Endometrial microvascular endothelial cells (primary cell): Measurements from ENCODE around the gene AGPAT1. TPM values are rescaled to one million over a fixed set of nuclear protein-coding genes. Genes with fewer than 3 reads are reported as not detected.

Experiments used
- in situ Hi-C: cut with HindIII; loops from 2 replicates; pipeline ENCODE4 v1.10.0; 2017; ENCODE audit warnings: low sequenced_read_pairs, low pct_unique_long_range_greater_than_20kb; ENCODE audit errors: inconsistent ontology term
- total RNA-seq: library from RNA; depleted of rRNA; stranded (reverse); fragments of >200 nt; gene quantifications from one replicate; pipeline ENCODE4 v1.2.3, GENCODE V29; 2015; ENCODE audit errors: inconsistent ontology term

The AGPAT1 gene
- total RNA-seq, 1 donor from 2014 or later, result 37.0 TPM

DNA sequence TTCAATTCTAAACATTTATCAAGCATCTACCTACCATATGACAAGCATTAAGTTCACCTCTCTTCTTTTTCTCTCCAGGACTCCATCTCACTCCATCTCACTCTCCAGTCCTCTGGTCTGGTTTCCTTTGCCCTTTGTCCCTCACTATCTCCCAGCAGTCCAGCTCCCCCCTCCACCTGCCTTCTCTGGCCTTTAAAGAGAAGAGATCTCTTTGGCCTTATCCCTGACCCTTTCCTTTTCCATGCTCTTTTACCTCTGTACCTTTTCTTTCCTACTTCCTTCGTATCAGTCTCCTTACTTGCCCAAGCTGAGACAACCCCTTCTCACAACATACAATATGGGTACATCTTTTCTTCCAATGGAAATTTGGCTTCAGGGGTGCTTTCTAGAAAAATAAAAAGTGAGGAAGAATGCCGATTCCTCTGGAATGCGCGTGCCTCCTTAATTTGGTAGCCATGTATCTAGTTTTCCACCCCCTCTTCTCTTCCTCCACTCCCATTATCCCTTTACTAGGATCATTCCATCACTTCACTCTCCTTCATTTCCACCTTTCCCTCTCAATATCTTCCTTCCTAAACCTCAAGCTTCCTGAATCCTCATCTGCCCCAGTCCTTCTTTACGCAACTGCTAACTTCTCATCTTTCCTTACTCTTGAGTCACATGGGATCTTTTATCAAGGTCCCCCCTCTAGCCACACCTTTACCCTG is 745 bp upstream of the AGPAT1 start:
- in situ Hi-C loops, result no loop called here

GRCh38 chr6:32175322-32175710 is 568 bp downstream of the AGPAT1 start:
- in situ Hi-C loops, result no loop called here

DNA sequence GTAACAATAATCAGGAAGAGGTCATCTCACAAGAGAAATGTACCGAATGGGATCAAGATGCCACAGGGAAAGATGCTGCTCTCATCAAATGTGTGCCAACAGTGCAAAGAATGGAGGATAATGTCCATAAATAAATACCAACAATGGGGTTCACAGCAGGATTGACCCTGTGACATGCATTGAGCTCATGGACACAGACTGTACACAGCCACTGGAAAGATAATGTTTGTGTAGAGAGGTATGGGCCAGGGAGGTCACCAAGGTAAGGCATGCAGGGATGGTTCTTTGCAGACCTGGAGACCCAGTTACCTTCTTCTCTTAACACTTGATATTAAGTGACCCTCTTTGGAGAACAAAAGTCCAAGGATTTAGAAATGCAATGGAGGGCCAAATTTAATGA is 1.5 kb downstream of the AGPAT1 start:
- in situ Hi-C loops, result no loop called here

GRCh38 chr6:32173051-32173727 is 2.7 kb downstream of the AGPAT1 start:
- in situ Hi-C loops, result no loop called here

- in situ Hi-C loops, result no loop called here
Measured at GRCh38 chr6:32171234-32171633, 4.7 kb downstream of the AGPAT1 start.

- in situ Hi-C loops, result no loop called here
Measured at GRCh38 chr6:32170294-32170693, 5.6 kb downstream of the AGPAT1 start.

DNA sequence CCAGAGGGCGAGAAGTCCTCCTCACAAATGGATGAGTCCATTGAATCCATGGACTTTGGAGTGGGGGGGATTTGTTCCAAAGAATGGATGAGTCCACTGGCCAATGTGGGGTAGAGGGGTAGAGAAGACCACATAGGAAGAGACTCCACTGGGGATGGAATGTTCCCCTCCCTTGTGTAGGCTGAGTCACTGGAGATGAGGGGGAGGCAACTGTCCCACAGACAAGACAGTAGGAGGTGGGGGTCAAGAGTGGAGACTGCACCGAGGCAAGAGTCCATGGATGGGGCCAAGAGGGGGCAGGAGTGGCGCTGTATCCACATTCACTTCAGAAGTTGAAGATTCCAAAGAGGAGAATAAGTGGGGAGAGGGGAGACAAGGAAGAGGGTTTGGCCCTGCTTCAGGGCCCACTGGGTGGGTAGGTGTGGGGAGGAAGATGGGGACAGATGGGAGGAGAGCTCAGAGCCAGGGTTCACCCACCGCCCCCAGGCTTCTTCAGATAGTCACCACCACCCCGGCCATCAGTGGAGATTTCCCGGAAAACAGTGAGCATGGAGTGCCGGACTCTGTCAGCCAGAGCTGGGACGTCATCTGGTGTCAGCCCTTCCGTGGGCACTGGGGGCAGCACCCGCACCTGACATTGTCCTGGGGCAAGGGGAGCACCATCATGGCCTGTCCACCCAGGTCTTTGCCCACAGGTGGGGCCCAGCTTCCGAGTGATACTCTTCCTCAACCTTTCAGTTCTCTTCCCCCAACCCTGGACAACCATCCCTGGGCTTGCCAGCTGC is 6.9 kb downstream of the AGPAT1 start:
- in situ Hi-C loops, result no loop called here

DNA sequence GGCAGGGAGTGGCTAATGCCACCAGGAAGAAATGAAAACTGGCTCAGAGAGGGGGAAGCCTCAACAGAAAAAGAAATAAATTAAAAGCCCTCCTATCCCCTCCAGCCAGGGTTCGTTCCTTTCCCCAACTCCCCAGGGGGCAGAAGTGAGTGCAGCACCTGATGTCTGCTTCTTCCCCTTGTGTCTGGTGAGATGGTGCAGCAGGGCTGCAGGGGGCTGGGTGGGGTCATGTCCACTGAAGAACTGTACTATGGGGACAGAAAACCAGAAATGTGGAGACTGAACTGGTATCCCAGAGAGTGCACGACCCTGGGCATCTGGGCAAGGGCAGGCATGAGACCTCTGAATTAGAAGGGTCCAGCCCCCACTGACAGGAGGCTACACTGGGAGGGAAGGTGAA is 7.5 kb downstream of the AGPAT1 start:
- in situ Hi-C loops, result no loop called here

- in situ Hi-C loops, result no loop called here
Measured at GRCh38 chr6:32167761-32168262, 8.1 kb downstream of the AGPAT1 start.

- in situ Hi-C loops, result no loop called here
Measured at GRCh38 chr6:32167154-32167760, 8.6 kb downstream of the AGPAT1 start.

DNA sequence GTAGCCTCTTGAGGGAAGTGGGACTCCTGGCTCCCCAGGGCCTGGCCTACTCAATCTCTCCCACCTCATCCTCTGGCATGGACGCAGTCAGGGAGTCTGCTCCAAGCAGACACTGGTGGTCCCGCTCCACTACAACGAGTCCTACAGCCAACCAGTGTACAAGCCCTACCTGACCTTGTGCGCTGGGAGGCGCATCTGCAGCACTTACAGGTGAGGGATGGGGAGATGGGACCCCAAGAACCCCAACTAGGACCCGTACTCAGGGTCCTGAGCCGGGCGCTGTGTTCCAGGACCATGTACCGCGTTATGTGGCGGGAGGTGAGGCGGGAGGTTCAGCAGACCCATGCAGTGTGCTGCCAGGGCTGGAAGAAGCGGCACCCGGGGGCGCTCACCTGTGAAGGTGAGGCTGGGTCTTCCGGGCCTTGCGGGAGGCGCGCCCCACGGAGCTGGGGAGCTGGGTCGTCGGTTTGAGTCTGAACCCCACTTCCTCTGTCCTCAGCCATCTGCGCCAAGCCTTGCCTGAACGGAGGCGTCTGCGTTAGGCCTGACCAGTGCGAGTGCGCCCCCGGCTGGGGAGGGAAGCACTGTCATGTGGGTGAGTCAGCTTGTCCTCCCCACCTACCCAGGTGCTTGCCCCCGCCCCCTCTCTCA is 9.3 kb downstream of the AGPAT1 start:
- in situ Hi-C loops, result no loop called here

DNA sequence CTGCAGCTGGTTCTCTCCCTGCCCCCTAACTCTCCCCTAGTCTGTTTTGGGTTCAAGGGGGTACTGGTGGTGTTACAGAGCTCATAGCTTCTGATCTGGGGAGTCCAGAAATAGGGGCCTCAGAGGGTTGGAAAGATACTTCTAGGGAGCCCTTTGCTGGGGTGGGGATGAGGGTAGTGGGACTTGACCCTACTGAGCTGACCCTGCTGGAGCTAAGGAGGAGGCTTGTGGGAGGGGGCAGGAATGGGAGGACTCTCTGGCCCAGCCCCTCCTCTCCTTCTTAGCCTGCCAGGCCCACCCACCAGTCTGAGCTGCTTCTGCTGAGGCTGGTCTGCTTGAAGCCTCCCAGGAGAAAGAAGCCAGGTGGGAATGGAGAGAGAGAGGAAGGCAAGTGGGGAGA is 11.6 kb downstream of the AGPAT1 start, which contains the start of gene EGFL8:
EGFL8 (plus strand) TSS at position 301 of the 400 bp plus-strand sequence. CDS start 1,571 bp downstream, outside the sequence.
- in situ Hi-C loops, result no loop called here

- in situ Hi-C loops, result no loop called here
Measured at GRCh38 chr6:32163559-32164258, 12.2 kb downstream of the AGPAT1 start.

DNA sequence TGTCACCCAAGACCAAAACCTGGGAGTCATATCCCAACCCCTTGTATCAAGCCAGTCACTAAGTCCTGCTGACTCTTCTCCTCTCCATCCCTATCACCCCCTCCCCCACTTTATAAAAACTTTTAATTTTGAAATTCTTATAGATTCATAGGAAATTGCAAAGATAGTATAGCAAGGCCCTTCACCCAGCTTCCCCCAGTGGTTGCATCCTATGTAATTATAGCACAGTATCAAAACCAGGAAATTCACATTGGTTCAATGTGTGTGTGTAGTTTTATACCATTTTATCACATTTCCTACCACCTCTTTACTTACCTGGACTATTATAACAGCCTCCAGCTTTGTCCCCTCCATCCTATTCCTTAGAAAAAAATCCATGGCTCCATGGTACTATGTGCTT is 17.8 kb downstream of the AGPAT1 start:
- in situ Hi-C loops, result no loop called here

GRCh38 chr6:32156891-32157290 is 19.0 kb downstream of the AGPAT1 start:
- in situ Hi-C loops, result no loop called here

DNA sequence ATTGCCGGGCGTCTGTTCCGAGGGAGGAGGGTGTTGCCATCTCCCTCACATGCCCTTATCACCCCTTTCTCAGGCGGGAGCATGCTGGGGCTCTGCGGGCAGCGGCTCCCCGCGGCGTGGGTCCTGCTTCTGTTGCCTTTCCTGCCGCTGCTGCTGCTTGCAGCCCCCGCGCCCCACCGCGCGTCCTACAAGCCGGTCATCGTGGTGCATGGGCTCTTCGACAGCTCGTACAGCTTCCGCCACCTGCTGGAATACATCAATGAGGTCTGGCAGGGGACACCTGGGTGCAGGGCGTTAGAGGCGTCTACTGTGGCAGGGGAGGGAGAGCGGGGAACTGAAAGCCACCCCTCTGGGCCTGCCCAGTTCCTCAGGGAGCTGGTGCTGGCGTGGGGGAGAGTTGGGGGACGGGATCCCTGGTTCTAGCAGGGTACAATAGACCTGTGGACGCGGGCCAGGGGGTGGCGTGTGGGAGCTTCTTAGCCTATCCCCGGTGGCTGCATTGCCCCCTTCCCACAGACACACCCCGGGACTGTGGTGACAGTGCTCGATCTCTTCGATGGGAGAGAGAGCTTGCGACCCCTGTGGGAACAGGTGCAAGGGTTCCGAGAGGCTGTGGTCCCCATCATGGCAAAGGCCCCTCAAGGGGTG is 21.2 kb downstream of the AGPAT1 start:
- in situ Hi-C loops, result no loop called here

GRCh38 chr6:32153564-32154513 is 22.0 kb downstream of the AGPAT1 start, which contains the start of gene PPT2:
Gene PPT2 (plus strand): TSS chr6:32154141. CDS start chr6:32154595, 454 bp downstream.
- in situ Hi-C loops, result no loop called here
